ENCODE data around the gene NOVA2. TPM values are rescaled to one million over a fixed set of nuclear protein-coding genes. Genes with fewer than 3 reads are reported as not detected.

Gene NOVA2
- total RNA-seq, 8 experiments from 2014 or later = 0.09 to 23.5 (median 11.0) TPM

DNA sequence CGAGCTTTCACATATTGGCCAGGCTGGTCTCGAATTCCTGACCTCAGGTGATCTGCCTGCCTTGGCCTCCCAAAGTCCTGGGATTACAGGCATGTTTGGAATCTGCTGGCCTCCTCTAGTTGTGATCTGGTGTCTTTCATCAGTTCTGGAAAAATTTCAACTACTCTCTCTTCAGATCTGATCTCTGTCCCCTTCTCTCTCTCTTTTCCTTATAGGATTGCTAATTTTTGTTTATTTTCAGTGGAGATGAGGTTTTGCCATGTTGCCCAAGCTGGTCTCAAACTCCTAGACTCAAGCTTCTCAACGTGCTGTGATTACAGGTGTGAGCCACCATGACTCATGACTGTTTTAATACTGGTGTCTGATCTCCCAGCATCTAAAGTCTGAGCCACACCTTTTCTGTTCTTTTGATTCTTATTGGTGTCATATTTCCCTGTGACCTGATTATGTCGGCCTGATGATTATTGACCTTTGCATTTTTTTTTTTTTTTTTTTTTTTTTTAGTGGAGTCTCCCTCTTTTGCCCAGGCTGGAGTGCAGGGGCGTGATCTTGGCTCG, 48.7 kb downstream of the NOVA2 start:
- H3K4me3 ChIP-seq = no peak overlapping the region
- ATAC-seq (replicated peaks in 6 of 8) = no peak
- in situ Hi-C loops (cut with MboI; ENCODE audit: low pct_unique_long_range_greater_than_20kb in 2 of 9, low sequenced_read_pairs in 9 of 9, unreplicated experiment in 9 of 9) = no loop called here
- 18 to 88% (median 60%) methylated on average over 1 to 5 of the region's 6 CpGs for WGBS, 10 experiments
- H3K4me1 ChIP-seq (replicated peaks in 1 of 2) = peaks cover 3 to 6% of the 10 kb centered on the region in 2 donors
- H3K27ac ChIP-seq = no peak overlapping the region

DNA sequence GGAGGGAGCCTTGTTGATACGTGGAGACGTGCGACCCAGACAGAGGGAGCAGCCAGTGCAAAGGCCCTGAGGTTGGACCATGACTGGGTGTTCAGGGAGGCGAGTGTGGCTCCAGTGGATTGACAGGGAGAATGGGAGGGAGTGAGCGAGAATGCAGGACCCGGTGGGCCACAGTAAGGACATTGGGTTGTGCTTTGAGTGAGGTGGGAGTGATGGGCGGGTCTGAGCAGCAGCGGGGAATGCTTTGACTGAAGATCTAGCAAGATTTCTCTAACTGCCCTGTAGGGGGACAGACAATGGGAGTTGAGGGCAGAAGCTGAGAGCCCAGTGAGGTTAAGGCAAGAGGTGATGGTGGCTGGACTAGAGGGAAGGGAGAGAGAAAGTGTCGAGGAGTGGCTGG, 51.4 kb downstream of the NOVA2 start:
- no peak overlapping the region for H3K27ac ChIP-seq
- whole genome bisulfite sequencing, 10 experiments = 0 to 100% (median 57%) methylated on average over 1 to 8 of the region's 9 CpGs; no CpG with 5 or more reads in 1 of the 10 experiments
- ATAC-seq (replicated peaks in 6 of 8) = peak in 1 of 8 experiments; percentile 66
- in situ Hi-C loops (cut with MboI; ENCODE audit: low pct_unique_long_range_greater_than_20kb in 2 of 9, low sequenced_read_pairs in 9 of 9, unreplicated experiment in 9 of 9) = no loop called here
- no peak overlapping the region for H3K4me3 ChIP-seq
- peaks cover 9 to 13% of the 10 kb centered on the region in 2 donors for H3K4me1 ChIP-seq (replicated peaks in 1 of 2)

DNA sequence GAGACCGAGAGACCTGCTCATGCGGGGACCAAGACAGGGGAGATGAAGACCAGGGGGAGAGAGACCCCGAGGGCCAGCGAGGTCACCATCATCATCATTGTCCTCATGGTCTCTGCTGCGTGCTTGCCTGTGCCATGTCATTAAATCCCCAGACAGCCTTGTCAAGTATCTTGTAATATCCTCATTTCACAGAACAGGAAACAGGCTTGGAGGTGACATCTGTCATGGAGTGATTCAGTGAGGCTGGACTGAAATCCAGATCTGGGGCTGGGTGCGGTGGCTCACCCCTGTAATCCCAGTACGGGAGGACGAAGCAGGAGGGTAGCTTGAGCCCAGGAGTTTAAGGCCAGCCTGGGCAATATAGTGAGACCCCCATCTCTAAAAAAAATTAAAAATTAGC, 53.2 kb downstream of the NOVA2 start:
- H3K4me3 ChIP-seq = no peak overlapping the region
- 33 to 95% (median 79%) methylated on average over 2 to 6 of the region's 8 CpGs; no CpG with 5 or more reads in 5 of the 10 experiments for WGBS, 10 experiments
- ATAC-seq (replicated peaks in 6 of 8) = peak in 1 of 8 experiments; percentile 3
- in situ Hi-C loops (cut with MboI; ENCODE audit: low pct_unique_long_range_greater_than_20kb in 2 of 9, low sequenced_read_pairs in 9 of 9, unreplicated experiment in 9 of 9) = no loop called here
- H3K27ac ChIP-seq = no peak overlapping the region
- peaks cover 9 to 13% of the 10 kb centered on the region in 2 donors for H3K4me1 ChIP-seq (replicated peaks in 1 of 2)

DNA sequence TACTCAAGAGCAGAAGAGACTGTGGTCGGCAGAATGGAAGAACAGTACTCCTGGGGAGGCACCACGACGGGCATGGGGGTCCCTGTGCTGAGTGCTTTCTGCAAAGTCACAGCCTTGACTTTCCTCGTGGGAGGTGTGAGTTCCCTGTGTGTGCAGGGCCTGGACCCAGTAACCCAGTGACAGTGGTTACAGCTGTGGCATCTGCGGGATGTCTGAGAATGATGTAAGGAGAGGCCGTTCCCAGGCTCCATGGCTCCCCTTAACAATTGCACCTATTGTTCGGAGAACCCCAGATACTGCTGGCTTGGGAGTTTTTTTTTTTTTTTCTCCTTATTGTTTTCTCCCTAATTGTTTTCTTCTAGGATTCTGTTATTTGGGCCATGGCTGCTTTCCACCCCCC, 54.0 kb downstream of the NOVA2 start:
- Histone ChIP-seq H3K4me3 (no peak overlapping the region), H3K27ac (no peak overlapping the region), H3K4me1 (replicated peaks in 1 of 2) (peaks cover 9 to 13% of the 10 kb centered on the region in 2 donors)
- WGBS, 10 experiments = 20 to 90% (median 39%) methylated on average over 1 to 6 of the region's 7 CpGs; no CpG with 5 or more reads in 2 of the 10 experiments
- in situ Hi-C loops (cut with MboI; ENCODE audit: low pct_unique_long_range_greater_than_20kb in 2 of 9, low sequenced_read_pairs in 9 of 9, unreplicated experiment in 9 of 9) = no loop called here
- ATAC-seq (replicated peaks in 6 of 8) = peak in 5 of 8 experiments; percentile 74 to 95 (median 81)

DNA sequence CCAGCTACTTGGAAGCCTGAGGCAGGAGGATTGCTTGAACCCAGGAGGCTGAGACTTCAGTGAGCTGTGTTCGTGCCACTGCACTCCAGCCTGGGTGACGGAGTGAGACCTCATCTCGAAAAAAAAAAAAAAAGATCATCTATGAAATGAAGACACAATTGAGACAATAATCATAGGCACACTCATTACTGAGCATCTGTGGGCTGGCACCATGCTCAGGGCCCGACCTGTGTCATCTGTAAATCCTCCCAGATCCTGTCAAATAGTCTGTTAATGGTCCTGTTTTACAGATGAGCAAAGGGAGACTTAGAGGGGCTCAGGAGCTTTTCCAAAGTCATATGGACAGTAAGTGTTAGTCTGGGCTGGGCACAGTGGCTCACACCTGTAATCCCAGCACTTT, 54.9 kb downstream of the NOVA2 start:
- 0 to 100% (median 70%) methylated on average over 1 to 4 of the region's 4 CpGs; no CpG with 5 or more reads in 1 of the 10 experiments for WGBS, 10 experiments
- Histone ChIP-seq H3K4me3 (no peak overlapping the region), H3K27ac (no peak overlapping the region), H3K4me1 (replicated peaks in 1 of 2) (peaks cover 9 to 17% of the 10 kb centered on the region in 2 donors)
- in situ Hi-C loops (cut with MboI; ENCODE audit: low pct_unique_long_range_greater_than_20kb in 2 of 9, low sequenced_read_pairs in 9 of 9, unreplicated experiment in 9 of 9) = no loop called here
- no peak for ATAC-seq (replicated peaks in 6 of 8)

DNA sequence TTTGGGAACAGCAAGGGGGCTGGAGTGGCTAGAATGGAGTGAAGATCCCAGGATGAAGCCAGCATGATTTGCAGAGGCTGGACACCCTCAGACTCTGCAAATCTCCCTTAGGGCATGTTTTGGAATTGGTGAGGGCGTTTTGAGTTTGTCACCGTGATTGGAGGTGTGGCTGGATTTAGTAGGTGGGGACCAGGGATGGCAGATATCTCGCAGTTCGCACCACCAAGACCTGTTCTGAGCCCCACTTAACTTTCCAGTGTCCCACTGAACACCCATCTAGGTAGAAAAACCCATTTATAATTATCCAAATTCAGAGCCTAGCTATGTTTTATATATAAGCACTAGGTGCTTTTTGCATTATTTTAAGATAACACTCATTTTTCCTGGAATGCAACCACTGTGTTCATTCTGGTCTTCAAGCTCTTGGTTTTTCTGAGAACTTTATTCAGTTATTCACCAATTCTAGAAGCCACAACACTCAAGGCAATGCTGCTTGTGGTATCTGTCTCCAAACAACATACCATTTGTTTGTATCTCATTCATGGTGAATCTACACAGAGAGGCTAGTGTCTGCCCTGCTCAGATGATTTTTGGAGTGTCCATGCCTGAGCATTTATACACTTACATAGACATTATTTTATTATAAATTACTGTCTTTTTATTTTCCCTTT, 56.1 kb downstream of the NOVA2 start:
- Histone ChIP-seq H3K27ac (no peak overlapping the region), H3K4me1 (replicated peaks in 1 of 2) (peaks cover 9 to 17% of the 10 kb centered on the region in 2 donors), H3K4me3 (no peak overlapping the region)
- no peak for ATAC-seq (replicated peaks in 6 of 8)
- in situ Hi-C loops (cut with MboI; ENCODE audit: low pct_unique_long_range_greater_than_20kb in 2 of 9, low sequenced_read_pairs in 9 of 9, unreplicated experiment in 9 of 9) = no loop called here
- WGBS, 10 experiments = 0 to 84% (median 29%) methylated on average over 1 to 4 of the region's 4 CpGs; no CpG with 5 or more reads in 2 of the 10 experiments

DNA sequence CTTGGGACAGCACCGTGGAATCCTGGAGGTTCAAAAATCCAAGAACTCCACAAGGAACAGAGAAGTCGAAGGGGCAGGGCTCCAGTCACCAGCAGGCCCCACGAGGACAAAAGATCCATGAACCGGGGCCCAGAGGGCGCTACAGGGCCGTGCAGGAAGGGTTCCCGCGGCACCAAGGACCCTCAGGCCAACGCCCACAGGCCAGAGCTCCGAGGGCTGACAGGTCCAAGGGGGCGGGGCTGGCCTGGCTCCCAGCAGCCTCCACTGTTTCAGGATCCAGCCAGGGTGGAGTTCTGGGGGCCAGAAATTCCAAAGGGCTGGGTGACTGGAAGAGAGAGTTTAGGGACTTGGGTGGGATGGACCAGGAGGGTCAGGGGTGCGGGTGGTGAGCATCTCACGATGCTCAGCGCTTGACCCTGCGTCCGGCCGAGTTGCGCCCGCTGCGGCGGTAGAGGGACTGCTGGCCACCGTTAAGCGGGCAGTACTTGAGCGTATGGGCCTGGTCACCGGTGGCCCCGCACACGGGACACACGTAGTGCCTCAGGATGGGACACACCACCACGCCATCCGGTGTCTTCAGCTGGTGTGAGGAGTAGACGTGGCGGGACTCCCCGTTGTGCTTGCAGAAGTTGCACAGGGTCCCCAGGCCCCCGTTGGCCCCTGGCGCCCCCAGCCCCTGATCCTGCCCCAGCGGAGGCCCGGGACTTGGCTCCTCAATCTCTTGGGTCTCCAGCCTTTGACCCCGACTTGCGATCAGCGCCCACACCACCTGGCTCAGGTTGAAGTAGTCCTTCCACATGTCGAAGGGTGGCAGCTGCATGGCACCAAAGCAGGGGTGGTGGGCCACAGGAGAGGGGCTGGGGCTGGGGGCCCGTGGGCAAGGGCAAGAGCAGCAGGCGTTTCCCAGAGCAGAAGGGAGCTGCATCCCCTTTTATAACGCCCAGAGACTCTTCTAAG, 59.5 kb downstream of the NOVA2 start, which contains the start of gene NANOS2:
Gene NANOS2, minus strand, starts transcription at position 905 of the 957 bp plus-strand sequence. Its CDS starts 85 bp downstream, at position 820.
- peaks cover 0 to 3% of the 10 kb centered on the region in 2 donors for H3K4me1 ChIP-seq (replicated peaks in 1 of 2)
- 0 to 40% (median 23%) methylated on average over 1 to 6 of the region's 44 CpGs; no CpG with 5 or more reads in 6 of the 10 experiments for WGBS, 10 experiments
- H3K4me3 ChIP-seq = no peak within 1 kb of the TSS
- no peak within 1 kb of the TSS for H3K27ac ChIP-seq
- peak in 7 of 8 experiments; percentile 21 to 79 (median 63) for ATAC-seq (replicated peaks in 6 of 8)
- in situ Hi-C loops (cut with MboI; ENCODE audit: low pct_unique_long_range_greater_than_20kb in 2 of 9, low sequenced_read_pairs in 9 of 9, unreplicated experiment in 9 of 9) = no loop called here

DNA sequence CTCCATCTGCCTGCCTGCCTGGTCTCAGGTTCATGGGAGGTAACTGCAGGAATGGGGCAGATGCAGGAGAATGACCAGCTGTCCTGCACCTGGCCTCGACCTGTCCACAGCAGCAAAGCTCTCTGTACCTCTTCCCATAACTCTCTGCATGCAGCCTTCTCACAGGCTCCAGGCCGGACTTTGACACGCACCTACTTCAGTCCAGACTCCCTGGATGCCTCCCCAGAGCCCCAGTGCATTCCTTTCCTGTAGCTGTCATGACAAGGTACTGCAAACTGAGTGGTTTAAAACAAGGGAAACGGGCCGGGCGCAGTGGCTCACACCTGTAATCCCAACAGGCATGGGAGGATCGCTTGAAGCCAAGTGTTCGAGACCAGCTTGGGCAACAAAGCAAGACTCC, 62.4 kb downstream of the NOVA2 start:
- H3K4me1 ChIP-seq (replicated peaks in 1 of 2) = peaks cover 0 to 3% of the 10 kb centered on the region in 2 donors
- no peak overlapping the region for H3K27ac ChIP-seq
- in situ Hi-C loops (cut with MboI; ENCODE audit: low pct_unique_long_range_greater_than_20kb in 2 of 9, low sequenced_read_pairs in 9 of 9, unreplicated experiment in 9 of 9) = no loop called here
- 33 to 100% (median 64%) methylated on average over 1 to 3 of the region's 8 CpGs; no CpG with 5 or more reads in 4 of the 10 experiments for WGBS, 10 experiments
- no peak for ATAC-seq (replicated peaks in 6 of 8)
- no peak overlapping the region for H3K4me3 ChIP-seq

DNA sequence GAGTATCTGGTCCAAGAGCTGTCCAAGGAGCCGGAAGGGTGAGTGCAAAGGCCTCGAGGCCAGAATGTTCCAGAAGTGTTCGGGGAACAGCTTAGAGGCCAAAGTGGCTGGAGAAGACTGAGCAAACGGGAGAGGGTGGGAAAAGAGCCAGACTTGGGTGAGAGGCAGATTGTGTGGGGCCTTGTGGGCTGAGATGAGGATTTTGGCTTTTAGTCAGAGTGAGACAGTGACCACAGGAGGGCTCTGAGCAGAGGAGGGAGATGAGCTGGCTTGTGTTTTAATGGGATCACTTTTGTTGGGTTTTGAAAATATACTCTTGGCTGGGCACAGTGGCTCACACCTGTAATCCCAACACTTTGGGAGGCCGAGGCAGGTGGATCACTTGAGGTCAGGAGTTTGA, 64.7 kb downstream of the NOVA2 start:
- 38 to 100% (median 85%) methylated on average over 1 to 3 of the region's 5 CpGs; no CpG with 5 or more reads in 4 of the 10 experiments for WGBS, 10 experiments
- in situ Hi-C loops (cut with MboI; ENCODE audit: low pct_unique_long_range_greater_than_20kb in 2 of 9, low sequenced_read_pairs in 9 of 9, unreplicated experiment in 9 of 9) = no loop called here
- Histone ChIP-seq H3K27ac (no peak overlapping the region), H3K4me3 (no peak overlapping the region), H3K4me1 (replicated peaks in 1 of 2) (peaks cover 0 to 1% of the 10 kb centered on the region in 2 donors)
- ATAC-seq (replicated peaks in 6 of 8) = no peak

DNA sequence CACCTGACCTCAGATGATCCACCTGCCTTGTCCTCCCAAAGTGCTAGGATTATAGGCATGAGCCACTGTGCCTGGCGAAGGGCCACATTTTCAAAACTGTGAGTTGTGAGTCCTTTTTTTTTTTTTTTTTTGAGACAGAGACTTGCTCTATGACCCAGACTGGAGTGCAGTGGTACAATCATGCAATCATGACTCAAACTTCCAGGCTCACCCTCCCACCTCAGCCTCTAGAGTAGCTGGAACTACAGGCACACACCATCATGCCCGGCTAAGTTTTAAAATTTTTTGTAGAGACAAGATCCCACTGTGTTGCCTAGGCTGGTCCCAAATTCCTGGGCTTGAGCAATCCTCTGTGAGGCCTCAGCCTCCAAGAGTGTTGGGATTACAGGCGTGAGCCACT, 67.4 kb downstream of the NOVA2 start:
- in situ Hi-C loops (cut with MboI; ENCODE audit: low pct_unique_long_range_greater_than_20kb in 2 of 9, low sequenced_read_pairs in 9 of 9, unreplicated experiment in 9 of 9) = no loop called here
- WGBS, 10 experiments = 50 to 100% (median 80%) methylated on average over 1 to 2 of the region's 3 CpGs; no CpG with 5 or more reads in 5 of the 10 experiments
- peaks cover 0 to 5% of the 10 kb centered on the region in 2 donors for H3K4me1 ChIP-seq (replicated peaks in 1 of 2)
- no peak overlapping the region for H3K4me3 ChIP-seq
- no peak for ATAC-seq (replicated peaks in 6 of 8)
- H3K27ac ChIP-seq = no peak overlapping the region

DNA sequence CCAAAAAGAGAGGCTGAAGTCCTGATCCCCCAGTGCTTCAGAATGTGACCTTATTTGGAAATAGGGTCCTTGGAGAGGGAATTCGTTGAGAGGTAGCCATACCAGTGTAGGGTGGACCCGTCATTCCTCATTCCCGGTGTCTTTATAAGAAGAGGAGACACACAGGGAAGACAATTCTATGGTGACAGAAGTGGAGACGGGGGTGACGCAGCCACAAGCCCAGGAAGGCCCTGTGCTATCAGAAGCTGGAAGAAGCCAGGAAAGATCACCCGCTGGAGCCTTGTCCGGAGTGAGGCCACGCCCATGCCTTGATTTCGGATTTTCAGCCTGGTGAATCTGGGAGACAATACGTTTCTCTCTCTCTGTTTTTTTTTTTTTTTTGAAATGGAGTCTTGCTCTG, 68.7 kb downstream of the NOVA2 start:
- ATAC-seq (replicated peaks in 6 of 8) = no peak
- WGBS, 10 experiments = 0 to 100% (median 60%) methylated on average over 1 to 10 of the region's 10 CpGs; no CpG with 5 or more reads in 3 of the 10 experiments
- no peak overlapping the region for H3K27ac ChIP-seq
- H3K4me1 ChIP-seq (replicated peaks in 1 of 2) = peaks cover 6 to 9% of the 10 kb centered on the region in 2 donors
- no peak overlapping the region for H3K4me3 ChIP-seq
- in situ Hi-C loops (cut with MboI; ENCODE audit: low pct_unique_long_range_greater_than_20kb in 2 of 9, low sequenced_read_pairs in 9 of 9, unreplicated experiment in 9 of 9) = no loop called here

DNA sequence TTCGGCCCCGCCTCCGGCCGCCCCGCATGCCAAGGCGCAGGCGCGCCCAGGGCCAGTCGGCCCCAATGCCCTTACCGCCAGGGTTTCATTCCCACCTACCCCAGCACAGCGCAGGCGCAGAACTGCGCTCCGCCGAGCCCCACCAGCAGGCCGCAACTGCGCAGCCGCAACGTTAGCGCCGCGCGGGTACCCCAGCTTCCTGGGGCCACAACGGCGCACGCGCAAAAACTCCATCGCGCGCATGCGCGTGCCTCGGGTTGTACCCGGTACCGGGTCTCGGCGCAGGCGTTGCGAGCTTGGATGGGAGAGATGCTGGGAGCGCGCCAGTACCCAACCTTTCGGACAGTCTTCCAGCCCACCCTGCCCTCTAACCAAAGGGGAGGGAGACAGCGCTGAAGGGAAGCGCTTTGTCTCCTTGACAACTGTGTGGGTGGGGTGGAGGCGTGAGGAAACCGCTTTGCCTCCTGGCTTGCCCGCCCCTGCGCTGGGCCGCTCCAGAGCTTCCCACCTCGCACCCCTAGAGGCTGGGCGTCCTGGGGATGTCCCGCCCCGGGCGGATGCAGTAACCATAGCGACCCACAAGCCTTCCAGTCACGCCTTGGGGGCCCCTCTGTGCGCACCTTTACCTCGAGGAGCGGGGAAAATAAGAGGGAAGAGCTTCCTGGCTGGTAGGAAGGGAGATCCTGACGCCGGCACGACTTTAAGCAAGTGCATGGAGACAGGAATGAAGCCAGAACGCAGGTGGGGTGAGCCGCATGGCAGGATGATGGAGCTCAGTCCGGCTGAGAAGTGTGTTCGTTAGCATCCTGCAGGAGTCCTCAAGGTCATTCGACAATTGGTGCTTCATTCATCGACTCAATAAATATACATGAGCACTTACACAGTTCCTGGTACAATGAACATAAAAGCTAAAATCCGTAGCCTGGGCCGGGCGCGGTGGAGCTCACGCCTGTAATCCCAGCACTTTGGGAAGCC, 70.7 kb downstream of the NOVA2 start:
- peak; percentile 87 to 90 (median 88) for ATAC-seq (replicated peaks in 6 of 8)
- H3K4me1 ChIP-seq (replicated peaks in 1 of 2) = peaks cover 6 to 9% of the 10 kb centered on the region in 2 donors
- WGBS, 10 experiments = 0% methylated on average over 6 to 14 of the region's 73 CpGs; no CpG with 5 or more reads in 8 of the 10 experiments
- in situ Hi-C loops (cut with MboI; ENCODE audit: low pct_unique_long_range_greater_than_20kb in 2 of 9, low sequenced_read_pairs in 9 of 9, unreplicated experiment in 9 of 9) = no loop called here
- peak overlapping the region; percentile 48 to 83 (median 62) for H3K4me3 ChIP-seq
- H3K27ac ChIP-seq = peak overlapping the region; percentile 52 to 78

Data from motor neuron (in vitro differentiated cells).